Activated CD8-positive, alpha-beta T cell treated with anti-CD3 and anti-CD28 coated beads for 36 hours (primary cell): ENCODE measurements around the gene SYT12. TPM values are rescaled to one million over a fixed set of nuclear protein-coding genes. Genes with fewer than 3 reads are reported as not detected.
A peak's percentile ranks its signal among the peaks of the same experiment; 100 is the strongest.

Experiments
- ATAC-seq: fragments of 200-7000 bp; cut with Tn5 transposase; one replicate; pipeline ENCODE4 v1.10.0; 2021; ENCODE audit warnings: mild to moderate bottlenecking, moderate library complexity
- CTCF ChIA-PET: fragments of 350-600 bp; sonication (Branson Sonifier 250); formaldehyde crosslinking; loops from one replicate; lab custom pipeline; 2021; ENCODE audit warnings: antibody characterized with exemption; lab: Charles Lee
- POLR2A ChIA-PET: fragments of 350-600 bp; sonication (Branson Sonifier 250); formaldehyde crosslinking; loops from one replicate; lab custom pipeline; 2021; ENCODE audit warnings: antibody characterized with exemption; lab: Charles Lee
- DNase-seq: peaks from one replicate; pipeline ENCODE4 v3.0.0-alpha.2; 2020
- H3K27ac Mint-ChIP-seq: one replicate; pipeline ENCODE4 v1.8.0; 2021; ENCODE audit warnings: mild to moderate bottlenecking, mixed read lengths
- H3K27me3 Mint-ChIP-seq: one replicate; pipeline ENCODE4 v1.8.0; 2021; ENCODE audit warnings: mixed read lengths
- H3K36me3 Mint-ChIP-seq: one replicate; pipeline ENCODE4 v1.8.0; 2021; ENCODE audit warnings: low read depth, mixed read lengths
- H3K4me1 Mint-ChIP-seq: one replicate; pipeline ENCODE4 v1.8.0; 2021; ENCODE audit warnings: low read depth, mixed read lengths
- H3K4me3 Mint-ChIP-seq: one replicate; pipeline ENCODE4 v1.8.0; 2021; ENCODE audit warnings: mild to moderate bottlenecking, moderate library complexity, mixed read lengths
- H3K9me3 Mint-ChIP-seq: one replicate; pipeline ENCODE4 v1.8.0; 2021; ENCODE audit warnings: mixed read lengths
- intact Hi-C: fragments of 100-400 bp; cut with micrococcal nuclease; formaldehyde crosslinking; loops from one replicate; pipeline ENCODE4 v1.10.0; 2022
- total RNA-seq, 2 experiments: library from RNA; stranded (reverse); gene quantifications; one replicate each; pipeline ENCODE4 v1.2.3, GENCODE V29; 2021
- TF ChIP-seq, protein P1 (sequence below): fragments of 200-600 bp; IDR thresholded peaks from one replicate; pipeline ENCODE4 v1.8.0; 2022; ENCODE audit warnings: antibody characterized with exemption, mild to moderate bottlenecking

Gene SYT12
- total RNA-seq, 2 experiments from 2014 or later = not detected

DNA sequence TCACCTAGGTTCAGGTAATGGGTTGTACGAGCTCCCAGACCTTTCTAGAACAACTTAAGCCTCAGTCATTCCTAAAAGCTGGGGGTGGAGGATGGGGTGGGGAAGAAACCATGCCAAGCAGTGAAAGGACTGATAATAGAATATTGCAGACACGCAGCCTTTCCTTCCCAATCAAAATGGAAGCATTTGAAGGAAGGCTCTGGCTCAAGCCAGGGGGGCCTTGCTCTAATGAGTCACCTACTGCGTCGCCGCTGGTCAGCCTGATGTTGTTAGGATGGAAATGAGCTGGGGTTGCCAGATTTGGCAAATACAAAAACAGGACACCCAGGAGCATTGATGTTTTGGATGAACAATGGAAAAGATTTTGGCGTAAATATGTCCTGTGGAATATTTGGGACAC lies 6.2 kb downstream of the SYT12 start:
- ChIA-PET CTCF (no interaction called here), POLR2A (no interaction called here)
- H3K27me3 Mint-ChIP-seq = peaks cover 43% of the 10 kb centered on the region

DNA sequence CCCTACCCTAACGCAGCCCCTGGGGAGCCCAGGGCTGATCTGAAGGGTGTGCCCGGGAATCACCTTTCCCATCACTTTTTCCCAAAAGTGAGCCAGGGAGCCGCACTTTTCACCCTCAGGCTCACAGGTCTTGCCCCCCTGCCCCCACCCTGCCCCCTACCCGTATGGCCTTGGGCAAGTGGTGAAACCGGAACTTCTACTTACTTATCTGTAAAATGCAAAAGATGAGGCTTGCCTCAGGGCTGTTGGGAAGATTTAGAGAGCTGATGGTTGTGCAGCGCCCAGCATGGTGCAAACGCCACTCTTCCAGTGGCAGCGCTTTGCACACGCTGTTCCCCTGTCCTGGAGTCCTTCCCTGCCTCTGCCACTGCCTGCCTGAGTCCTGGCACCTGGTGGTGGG lies 8.0 kb downstream of the SYT12 start:
- H3K36me3 Mint-ChIP-seq = no peaks in the 10 kb centered on the region
- intact Hi-C loops = no loop called here
- no peak for DNase-seq
- no peak overlapping the region for H3K27ac Mint-ChIP-seq
- no peak for ATAC-seq
- no peak overlapping the region for H3K4me3 Mint-ChIP-seq
- H3K4me1 Mint-ChIP-seq = no peaks in the 10 kb centered on the region
- CTCF ChIA-PET = no interaction called here
- POLR2A ChIA-PET = no interaction called here
- TF ChIP-seq, protein P1, sequence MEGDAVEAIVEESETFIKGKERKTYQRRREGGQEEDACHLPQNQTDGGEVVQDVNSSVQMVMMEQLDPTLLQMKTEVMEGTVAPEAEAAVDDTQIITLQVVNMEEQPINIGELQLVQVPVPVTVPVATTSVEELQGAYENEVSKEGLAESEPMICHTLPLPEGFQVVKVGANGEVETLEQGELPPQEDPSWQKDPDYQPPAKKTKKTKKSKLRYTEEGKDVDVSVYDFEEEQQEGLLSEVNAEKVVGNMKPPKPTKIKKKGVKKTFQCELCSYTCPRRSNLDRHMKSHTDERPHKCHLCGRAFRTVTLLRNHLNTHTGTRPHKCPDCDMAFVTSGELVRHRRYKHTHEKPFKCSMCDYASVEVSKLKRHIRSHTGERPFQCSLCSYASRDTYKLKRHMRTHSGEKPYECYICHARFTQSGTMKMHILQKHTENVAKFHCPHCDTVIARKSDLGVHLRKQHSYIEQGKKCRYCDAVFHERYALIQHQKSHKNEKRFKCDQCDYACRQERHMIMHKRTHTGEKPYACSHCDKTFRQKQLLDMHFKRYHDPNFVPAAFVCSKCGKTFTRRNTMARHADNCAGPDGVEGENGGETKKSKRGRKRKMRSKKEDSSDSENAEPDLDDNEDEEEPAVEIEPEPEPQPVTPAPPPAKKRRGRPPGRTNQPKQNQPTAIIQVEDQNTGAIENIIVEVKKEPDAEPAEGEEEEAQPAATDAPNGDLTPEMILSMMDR = no peak
- no peaks in the 10 kb centered on the region for H3K9me3 Mint-ChIP-seq
- H3K27me3 Mint-ChIP-seq = peaks cover 29% of the 10 kb centered on the region

More for the DNA sequence above, 6.2 kb downstream of the SYT12 start:
- DNase-seq (no peak), ATAC-seq (no peak)
- Mint-ChIP-seq H3K4me1 (peaks cover 15% of the 10 kb centered on the region), H3K27ac (no peak overlapping the region), H3K4me3 (no peak overlapping the region), H3K9me3 (no peaks in the 10 kb centered on the region), H3K36me3 (no peaks in the 10 kb centered on the region)
- TF ChIP-seq, protein P1 = no peak
- intact Hi-C loops = no loop called here

DNA sequence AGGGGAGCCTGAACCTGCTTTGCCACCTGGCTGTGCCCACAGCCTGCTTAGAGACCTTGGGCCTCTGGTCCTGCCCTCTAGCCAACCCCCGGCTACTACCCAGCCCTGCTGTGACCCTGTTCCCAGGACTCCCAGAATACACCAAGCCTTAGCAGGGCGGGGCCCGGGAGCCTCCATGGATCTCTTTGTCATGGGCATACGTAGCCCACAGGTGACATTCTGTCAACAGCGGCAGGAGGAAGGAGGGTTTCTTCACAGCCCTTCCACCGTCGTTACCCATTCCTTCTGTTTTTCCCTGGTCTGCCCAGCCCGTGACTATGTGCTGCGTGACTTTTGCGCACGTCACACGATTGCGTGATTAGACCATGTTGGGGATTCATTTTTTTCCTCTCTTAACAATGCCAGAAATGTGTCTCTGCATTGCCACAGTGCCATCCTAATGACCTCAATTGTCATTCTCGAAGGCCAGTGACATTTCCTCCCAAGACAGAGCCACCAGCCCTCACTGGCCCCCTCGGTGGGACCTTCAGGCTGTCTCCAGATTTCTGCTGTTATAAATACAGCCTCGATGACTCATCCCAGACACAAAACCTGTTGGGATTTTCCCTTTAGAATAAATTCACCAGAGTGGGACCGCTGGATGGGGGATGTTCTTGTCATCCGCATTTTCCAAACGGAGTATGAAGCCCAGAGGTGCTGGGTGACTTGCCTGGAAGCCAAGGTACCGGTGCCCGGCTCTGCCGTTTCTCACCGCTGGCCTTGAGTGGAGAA lies 9.0 kb downstream of the SYT12 start:
- TF ChIP-seq, protein P1 = no peak
- POLR2A ChIA-PET = interaction anchor here (0.6 kb wide), 1 partner anchor 14 kb away, joined by 3 read pairs; no protein-coding TSS in a partner anchor
- peaks cover 30% of the 10 kb centered on the region for H3K27me3 Mint-ChIP-seq
- H3K36me3 Mint-ChIP-seq = no peaks in the 10 kb centered on the region
- CTCF ChIA-PET = no interaction called here
- DNase-seq = no peak
- no peaks in the 10 kb centered on the region for H3K4me1 Mint-ChIP-seq
- no peak overlapping the region for H3K27ac Mint-ChIP-seq
- no peak overlapping the region for H3K4me3 Mint-ChIP-seq
- ATAC-seq = no peak
- intact Hi-C loops = no loop called here
- H3K9me3 Mint-ChIP-seq = no peaks in the 10 kb centered on the region

DNA sequence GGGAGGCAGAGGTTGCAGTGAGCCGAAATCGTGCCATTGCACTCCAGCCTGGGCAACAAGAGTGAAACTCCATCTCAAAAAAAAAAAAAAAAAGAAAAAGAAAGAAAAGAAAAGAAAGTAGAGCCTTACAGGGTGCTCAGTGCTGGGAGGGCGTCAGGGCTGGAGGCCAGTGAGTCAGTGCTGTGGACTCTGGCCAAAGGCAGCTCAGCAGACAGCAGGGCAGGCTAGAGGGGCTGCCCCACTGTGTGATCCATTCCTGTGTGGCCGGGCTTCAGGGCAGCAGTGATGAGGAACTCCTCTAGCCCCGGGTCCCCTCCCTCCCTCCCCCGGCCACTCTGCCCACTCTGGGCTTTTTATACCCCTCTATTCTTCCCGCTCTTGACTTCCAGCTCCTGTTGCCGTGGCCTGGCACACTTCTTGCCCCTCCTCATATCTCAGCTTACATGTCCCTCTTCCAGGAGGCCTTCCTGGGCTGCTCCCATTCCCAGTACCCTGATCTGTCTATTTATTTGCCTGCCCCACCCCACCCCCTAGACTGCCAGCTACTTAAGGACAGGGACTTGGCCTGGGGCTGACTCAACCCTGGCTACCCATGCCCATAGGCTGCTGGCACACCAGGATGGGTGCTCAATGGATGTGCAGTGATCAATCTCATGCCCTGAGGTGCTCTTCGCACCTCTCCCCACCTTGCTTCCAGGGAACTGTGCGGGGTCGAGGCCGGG lies 10.1 kb downstream of the SYT12 start:
- POLR2A ChIA-PET = no interaction called here
- Mint-ChIP-seq H3K4me1 (no peaks in the 10 kb centered on the region), H3K27me3 (peaks cover 32% of the 10 kb centered on the region), H3K36me3 (no peaks in the 10 kb centered on the region), H3K9me3 (no peaks in the 10 kb centered on the region), H3K4me3 (no peak overlapping the region), H3K27ac (no peak overlapping the region)
- intact Hi-C loops = no loop called here
- TF ChIP-seq, protein P1 = no peak
- CTCF ChIA-PET = no interaction called here
- ATAC-seq = no peak
- DNase-seq = no peak

DNA sequence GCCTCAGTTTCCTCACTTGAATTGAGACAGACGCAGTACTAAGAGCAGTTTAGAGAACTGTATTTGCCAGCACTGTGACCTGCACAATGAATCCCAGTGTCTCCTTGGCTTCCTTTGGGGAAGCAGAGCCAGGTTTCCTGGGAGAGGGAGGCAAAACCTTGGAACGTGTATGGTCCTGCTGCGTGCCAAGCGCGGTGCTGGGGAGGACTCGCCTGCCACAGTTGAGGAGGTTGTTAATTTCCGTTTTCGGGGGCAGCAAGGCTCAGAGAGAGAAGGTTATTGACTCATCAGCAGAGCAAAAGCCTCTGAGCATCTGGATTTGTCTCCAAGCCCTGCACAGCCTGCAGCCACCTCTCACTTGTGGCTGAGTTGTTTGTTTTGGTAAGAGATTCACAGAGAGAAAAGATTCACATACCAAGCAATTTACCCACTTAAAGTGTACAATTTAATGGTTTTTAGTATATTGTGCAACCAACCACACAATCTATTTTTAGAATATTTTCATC lies 10.8 kb downstream of the SYT12 start:
- Mint-ChIP-seq H3K36me3 (no peaks in the 10 kb centered on the region), H3K9me3 (no peaks in the 10 kb centered on the region), H3K4me1 (no peaks in the 10 kb centered on the region), H3K27ac (no peak overlapping the region), H3K4me3 (no peak overlapping the region), H3K27me3 (peaks cover 32% of the 10 kb centered on the region)
- CTCF ChIA-PET = no interaction called here
- TF ChIP-seq, protein P1 = no peak
- ATAC-seq (peak; percentile 53), DNase-seq (no peak)
- intact Hi-C loops = no loop called here
- POLR2A ChIA-PET = no interaction called here
